ENCODE measurements around the gene HPGDS.
"Not testable (repeated sequence)": the region's sequence is repeated elsewhere in the genome, so short reads cannot be mapped to it uniquely, and the experiment has no call there.

HPGDS gene

DNA sequence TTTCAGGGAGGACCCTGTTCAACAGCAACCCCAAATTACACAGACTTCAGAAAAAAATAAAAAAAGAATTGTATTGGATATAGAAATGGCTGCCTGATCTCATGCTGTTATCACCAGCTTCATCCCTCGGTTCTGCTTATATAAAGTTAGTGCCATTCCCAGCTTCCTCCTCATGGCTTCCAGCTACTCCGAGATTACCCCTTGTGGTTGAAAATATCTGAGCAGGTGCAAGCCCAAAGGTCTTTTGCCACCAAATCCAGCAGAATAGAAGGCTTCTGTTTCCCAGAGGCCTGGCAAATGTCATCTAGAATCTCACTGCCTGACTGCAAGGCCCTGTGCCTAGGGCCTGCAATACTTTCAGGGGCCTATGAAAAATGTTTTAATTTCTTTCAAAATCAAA is 13.8 kb upstream of the HPGDS start:
- DNase-seq: no peak

DNA sequence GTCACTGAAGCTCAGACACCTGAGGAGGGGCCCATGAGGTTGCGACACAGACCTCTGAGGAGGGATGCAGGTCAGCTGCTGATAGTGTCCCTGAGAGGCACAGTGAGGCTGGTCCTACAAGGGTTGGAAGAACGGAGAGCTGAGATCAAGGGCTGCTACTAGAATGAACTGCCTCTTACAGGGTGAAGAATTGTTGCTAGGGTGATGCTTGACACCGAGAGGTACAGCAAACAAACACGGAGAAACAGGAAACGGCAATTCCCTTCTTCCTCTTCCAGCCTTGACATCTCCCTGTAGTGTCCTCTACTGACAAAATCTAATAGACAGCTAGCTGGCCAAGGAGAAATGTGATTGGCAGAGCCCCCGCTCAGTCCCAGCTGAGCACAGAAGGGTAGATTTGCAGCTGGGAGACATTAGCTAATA is 11.8 kb upstream of the HPGDS start:
- DNase-seq: no peak

DNA sequence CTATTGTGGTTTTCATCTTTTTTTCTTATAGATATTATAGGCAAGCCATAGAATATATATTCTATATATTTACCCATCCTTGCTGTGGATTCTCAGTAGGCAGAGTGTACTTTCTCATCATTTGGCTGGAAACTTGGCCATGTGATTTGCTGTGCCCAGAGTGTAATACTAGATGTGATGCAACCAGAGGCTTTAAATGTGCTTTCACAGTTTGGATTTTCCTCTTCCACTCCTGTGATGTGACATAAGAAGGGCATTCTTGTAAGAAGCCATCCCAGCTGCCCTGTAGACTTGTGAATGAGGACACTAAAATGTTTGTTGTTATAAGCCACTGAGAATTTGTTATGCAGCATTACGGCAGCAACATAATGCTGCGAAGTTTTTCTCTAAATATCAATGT is 10.4 kb upstream of the HPGDS start:
- no peak for DNase-seq

DNA sequence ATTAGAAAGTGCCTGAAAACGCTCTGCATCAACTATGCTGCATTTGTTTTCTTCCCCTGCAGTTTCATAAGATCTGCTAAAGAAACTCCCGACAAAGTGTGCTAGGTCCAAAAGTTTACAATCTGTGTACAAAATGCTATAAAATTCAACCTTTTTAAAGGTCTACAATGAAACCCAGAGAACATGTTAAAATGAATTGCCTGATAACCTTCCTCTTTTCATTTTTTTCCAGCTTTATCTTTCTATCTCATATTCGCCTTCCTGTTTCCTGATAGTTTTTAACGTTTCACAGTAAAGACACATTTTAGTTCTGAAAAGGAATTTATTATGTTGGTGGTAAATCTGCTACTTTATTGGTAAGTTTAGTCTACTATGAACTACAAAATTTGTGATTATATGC is 9.5 kb upstream of the HPGDS start:
- no peak for DNase-seq

DNA sequence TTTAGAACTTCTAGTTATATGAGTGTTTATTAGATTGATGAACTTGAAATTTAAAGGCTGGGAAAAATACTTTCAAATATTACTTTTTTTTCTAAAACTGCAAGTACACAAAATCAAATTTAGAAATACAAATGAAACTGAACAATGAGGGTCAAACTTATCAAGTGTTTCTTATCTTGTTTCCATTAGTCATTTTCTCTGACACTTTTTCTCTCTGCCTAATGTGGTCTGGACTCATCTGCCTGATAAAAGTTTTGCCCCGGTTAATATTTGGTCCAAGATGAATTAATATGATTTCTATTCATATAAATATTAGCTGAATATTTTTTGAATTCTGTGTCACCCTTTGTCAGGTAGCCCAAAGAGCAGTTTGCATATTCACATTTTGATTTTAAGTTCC is 8.7 kb upstream of the HPGDS start:
- DNase-seq: no peak

DNA sequence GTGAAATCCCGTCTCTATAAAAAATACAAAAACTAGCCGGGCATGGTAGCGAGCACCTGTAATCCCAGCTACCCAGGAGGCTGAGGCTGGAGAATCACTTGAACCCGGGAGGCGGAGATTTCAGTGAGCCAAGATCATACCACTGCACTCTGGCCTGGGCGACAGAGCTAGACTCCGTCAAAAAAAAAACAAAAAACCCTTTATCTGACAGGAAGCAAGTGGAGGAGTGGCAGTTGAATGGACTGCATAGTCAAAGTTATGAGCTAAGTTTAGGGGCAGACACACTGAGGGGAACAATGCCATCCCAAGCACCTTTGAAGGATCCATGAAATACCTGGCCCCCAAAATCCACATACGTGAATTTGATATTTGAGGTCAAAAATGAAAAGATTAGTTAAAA is 7.5 kb upstream of the HPGDS start:
- no peak for DNase-seq

DNA sequence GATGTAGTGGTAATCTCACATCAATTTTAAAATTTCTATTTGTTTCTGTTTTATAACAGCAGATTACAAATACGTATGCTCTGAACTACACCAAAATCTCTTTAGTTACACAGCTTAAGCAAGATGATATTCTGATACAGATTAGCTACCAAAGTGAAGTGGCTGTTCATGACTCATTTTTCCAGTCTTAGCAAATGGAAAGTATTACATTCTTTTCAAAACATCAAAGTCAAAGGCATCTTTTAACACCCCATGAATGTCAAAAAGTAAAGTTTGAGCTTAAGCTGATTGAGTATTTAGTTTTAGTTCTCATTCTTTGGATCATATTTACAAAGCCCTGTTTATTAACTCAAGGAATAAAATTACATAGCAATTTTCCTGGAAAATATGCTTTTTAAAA is 6.6 kb upstream of the HPGDS start:
- DNase-seq: no peak

DNA sequence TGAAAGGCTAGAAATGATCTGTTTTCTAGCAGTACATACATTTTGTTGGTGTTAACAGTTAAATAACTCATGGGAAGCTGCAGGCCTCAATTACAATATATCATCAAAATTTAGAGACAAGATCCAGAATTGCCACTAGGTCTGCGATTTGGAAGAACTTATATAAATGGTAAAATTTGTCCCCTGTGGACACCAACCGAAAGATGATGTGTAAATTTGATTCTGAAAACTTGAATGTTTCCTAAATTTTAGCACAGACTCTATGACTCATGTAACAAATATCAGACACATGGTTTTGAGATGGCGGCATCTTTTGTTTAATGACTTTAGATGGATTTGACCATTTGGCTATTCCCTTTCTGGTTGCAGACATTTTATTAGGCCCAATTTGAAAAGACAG is 6.0 kb upstream of the HPGDS start:
- no peak for DNase-seq

DNA sequence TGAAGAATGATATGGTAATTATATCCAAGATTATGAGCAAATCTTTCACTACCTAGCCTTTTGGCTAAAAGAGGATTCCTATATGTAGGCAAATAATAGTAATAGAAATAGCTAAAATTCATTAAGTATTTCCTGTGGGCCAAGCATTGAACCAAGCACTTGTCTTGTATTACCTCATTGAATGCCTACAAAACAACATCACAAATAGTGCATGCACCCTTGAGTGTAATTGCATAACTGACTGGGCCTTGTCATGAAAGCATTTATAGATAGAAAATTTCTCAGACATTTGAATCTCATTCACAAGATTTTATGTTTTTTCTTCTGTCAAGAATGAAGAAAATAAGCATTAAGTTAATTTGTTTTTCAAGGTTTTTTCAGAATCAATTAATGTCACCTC is 3.9 kb upstream of the HPGDS start:
- no peak for DNase-seq

DNA sequence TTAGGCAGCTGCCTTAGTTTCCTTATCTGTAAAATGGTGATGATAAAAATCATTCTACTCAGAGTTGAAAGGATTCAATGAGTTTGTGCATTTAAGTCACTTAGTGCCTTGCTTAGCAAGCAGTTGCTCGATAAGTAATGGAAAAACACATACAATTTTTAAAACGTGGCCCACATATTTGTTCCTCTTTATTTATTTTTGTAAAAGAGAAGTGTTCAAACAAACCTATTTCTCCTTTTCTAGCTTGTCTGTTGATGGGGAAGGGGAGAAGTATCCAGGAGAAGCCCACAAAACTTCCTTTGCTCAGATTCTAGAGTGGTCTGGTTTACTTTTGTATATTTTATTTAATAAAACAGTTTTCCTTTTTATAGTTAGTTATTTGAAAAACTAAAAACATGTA is 3.3 kb upstream of the HPGDS start:
- DNase-seq: no peak

DNA sequence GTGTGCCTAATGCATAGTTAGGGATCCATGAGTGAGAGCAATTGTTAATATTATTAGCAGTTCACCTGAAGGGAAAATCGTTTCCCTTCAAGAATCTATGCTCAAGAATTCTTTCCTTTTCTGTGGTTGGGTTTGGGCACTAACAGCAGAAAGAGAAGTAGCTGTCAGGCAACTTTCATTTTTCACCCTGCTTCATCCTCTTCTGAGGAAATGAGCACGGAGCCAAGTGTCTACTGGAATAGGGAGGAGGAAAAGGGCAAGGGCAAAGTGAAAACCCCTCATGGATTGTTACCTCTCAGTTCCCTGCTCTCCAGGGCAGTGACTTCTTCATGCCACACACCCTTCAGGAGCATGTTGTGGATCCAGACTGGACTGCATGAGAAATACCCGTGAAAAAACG is 2.6 kb upstream of the HPGDS start:
- DNase-seq: no peak

DNA sequence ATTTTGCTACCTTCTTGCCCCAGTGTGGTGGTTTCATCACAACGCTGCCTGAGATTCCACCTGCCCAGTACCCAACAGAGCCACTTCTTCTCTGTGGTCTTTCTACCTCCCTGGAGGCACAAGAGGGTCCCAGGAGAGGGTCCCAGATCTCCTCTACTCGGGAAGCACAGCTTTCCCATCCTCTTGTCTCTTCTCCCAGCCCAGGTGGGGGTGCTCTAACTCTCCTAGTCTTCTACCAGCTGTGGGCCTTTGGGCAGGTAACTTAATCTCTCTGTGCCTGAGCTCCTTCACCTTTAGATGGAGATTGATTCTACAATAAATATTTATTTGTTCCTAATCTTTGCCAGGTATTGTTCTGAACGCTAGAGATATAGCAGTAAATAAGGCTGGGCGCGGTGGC is 1.8 kb upstream of the HPGDS start:
- no peak for DNase-seq

DNA sequence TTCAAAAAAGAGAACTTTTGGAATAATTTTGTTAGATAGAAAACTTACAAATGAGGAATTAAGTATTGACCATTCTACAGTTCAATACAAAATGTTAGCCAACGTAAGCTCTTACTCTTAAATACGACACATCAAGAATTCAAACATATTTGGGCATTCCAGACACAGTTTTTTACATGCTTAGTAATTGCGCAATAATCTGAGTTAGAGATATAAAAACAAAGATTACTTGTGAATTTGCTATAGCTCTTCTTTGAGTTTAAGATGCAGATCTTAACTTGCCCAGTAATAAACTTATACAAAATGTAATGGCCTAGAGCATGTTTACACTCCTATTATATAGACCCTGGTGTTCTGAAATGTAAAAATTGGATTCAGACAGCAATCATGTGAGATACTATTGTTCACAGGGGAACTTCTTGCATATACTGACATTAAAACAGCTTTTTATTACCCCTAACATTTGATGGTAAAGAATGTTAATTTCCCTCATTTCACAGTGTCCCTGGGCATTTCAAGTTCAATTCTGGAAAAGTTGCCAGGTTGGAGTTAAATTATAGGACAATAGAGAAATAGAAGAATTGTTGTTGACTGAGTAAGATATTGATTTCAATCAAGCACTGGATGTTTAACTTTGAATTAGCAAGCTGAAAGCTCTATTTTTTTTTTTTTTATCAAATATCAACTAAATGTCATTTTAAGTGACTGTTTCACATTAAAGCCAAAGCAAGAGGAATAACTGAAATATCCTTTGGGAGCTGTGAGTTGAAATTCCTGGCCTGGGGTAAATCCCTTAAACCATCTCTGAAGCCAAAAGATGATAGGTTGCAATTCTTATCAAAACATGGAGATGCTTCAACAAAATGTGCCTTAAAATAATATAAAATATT is 910 bp downstream of the HPGDS start:
- no peak for DNase-seq

DNA sequence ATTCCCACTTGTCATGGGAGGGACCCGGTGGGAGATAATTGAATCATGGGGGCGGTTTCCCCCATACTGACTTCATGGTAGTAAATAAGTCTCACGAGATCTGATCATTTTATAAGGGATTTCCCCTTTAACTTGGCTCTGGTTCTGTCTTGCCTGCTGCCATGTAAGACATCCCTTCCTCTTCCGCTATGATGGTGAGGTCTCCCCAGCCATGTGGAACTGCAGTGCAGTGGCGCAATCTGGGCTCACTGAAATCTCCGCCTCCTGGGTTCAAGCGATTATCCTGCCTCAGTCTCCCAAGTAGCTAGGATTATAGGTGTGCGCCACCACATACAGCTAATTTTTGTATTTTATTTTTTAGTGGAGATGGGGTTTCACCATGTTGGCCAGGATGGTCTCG is 2.9 kb downstream of the HPGDS start:
- DNase-seq: peak; percentile 20

DNA sequence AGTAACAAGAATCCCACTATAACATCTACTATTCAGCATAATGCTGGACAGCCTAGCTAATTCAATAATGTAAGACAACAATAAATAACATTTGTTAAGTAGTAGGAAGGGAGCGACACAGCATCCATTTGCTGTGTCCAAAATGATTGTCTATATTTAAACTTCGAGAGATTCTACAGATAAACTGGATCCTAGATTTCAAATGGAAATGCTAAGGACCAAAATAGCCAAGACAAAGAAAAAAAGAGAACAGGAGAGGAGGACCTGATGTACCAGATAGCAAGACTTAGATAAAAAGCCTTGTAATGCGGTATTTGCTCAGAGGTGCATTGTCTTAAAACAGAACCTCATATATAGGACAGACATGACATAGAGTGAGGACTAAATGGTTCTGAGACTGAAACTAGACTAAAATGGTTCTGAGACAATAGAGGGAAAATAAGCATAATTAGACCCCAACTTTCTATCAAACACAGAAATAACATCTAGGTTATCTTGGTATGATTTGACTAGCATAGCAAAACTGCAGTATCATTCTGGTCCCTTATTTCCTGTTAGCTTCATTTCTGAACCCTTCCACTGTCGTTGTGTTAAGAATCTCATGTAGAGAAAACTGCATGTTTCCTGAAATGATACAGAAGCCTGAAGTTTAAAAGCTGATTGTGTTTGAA is 3.8 kb downstream of the HPGDS start:
- DNase-seq: no peak

DNA sequence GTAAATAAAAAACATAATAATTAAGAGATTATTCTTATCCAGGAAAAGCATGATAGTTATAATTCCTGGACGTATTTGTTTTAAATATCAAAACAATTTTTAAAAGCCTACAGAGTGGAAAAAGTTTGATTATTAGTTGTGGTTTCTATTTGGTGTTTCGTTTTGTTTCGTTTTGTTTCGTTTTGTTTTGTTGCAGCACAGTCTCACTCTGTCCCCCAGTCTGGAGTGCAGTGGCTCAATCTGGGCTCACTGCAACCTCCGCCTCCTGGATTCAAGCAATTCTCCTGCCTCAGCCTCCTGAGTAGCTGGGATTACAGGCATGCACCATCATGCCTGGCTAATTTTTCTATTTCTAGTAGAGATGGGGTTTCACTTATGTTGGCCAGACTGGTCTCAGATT is 5.8 kb downstream of the HPGDS start:
- DNase-seq: not testable (repeated sequence)

DNA sequence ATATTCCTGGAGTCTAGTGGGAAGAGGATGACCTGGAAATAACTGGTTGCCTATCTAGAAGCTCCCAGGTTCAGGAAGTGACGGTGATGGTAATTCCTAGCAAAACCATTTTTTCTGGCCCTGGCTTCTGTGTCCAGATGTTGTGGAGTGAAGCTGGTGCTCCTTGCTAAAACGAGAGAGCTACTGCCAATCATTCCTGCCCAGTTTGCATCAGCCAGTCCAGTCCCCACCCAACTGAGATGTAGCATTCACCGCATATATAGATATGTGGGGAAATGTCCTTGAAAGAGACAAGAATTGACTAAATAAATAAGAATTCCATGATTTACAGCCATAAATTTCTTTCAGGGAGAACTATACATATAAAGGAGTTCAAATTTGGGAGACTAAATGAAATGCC is 6.3 kb downstream of the HPGDS start:
- DNase-seq: no peak

DNA sequence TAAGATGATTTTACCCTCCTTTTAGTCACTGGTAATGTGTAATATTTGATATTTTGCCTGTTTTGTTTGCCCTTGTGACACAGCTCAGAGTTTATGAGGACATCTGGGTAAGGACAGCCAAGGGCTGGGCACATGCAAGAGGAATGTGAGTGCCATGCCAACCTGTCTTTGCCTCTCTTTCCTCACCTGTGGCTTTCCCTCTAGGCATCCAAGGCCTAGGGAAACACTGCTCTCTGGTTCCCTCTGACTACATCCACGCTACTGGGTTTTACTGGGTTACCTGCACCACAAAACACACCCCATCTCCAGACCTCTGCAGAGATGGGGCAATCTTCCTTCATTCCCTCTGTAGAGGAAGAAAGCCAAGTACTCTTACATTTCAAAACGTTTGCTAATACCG is 7.7 kb downstream of the HPGDS start:
- DNase-seq: no peak

DNA sequence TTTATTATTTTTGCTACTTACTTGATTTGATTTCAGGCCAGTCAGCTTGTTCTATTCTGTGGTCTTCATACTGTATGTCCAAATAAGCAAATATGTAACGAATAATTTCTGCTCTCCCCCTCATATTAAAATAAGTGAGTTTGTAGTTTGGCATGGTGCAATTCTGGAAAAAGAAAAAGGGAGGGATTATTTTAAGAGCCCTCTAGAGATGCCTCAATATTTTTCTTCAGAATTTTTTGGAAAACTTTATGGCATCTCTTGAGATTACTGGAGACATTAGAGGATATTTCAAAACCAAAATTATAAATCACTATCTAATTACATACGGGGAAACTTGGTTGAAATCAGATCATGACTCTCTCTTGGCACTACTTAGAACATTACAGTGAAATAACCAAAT is 8.2 kb downstream of the HPGDS start:
- DNase-seq: no peak

DNA sequence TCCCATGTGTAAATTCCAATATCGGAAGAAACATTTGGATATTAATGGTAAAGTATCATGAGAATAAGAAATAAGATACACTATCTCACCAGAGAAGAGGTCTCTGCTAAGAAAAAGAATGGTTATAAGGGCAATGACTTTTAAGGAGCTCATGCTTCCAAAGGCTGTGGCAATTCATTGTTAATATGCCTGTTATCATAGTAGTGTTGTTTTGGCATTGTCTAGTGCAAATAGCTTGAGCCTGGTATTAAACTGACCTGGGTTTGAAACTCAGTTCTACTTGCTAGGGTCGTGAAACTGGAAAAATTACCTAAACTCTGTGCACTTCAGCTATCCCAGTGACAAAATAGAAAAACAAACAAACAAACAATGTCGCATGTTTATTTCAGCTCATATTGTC is 8.8 kb downstream of the HPGDS start:
- DNase-seq: no peak

DNA sequence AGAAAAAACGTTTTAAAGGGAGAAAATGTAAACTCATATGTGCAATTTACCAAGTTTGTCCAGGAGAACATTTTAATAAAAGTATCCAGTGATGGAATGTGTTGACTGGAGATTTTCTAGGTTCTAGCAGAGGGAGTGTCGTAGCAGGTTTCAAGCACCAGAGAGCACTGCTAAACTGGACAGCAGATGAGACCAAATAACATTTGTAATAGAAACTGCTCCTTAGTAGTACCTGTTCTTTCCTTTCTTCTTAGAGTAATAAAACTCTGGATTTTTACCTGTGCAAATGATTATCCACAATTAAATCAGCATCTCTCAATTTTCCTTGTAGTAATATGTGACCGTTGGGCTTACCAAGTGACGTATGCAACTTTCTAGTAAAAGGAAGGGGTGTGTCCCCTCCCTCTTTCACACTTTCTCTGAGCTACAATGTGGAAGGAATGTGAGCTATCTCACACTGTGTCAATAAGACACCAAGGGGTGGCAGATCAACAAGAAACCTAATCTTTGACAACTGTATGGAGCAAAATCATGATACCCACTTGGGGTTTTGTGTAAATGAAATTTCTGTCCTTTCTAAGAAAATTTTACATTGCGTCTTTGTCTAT is 9.5 kb downstream of the HPGDS start:
- DNase-seq: no peak

DNA sequence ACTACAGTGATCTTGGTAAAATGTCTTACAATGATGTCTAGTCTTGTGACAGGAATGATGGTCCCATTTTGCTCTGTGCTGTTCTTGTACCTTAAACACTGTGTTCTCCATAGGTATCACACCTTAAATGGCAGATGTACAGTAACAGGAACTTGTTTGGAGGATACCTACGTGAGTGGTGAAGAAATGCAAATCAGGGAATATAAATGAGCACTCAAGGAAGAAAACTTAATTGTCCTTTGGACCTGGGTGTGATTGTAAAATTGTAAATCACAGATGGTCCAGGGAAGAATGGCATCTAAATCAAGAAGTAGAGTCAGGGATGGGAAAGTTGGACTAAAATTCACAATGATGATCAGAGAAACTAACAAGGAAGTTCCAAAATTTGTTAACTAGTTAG is 12.7 kb downstream of the HPGDS start:
- DNase-seq: no peak

DNA sequence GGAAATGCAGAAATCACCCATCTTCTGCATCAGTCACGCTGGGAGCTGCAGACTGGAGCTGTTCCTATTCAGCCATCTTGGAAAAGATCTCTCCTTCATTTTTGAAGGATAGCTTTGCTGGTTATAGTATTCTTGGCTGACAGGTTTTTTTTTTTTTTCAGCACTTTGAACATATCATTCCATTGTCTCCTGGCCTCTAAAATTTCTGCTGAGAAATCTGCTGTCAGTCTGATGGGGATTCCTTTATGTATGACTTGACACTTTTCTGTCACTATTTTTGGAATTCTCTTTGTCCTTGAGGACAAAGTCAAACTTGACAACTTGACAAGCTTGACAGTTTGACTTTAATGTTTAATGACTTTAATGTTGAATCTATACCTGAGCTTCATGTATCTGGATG is 16.8 kb downstream of the HPGDS start:
- no peak for DNase-seq

DNA sequence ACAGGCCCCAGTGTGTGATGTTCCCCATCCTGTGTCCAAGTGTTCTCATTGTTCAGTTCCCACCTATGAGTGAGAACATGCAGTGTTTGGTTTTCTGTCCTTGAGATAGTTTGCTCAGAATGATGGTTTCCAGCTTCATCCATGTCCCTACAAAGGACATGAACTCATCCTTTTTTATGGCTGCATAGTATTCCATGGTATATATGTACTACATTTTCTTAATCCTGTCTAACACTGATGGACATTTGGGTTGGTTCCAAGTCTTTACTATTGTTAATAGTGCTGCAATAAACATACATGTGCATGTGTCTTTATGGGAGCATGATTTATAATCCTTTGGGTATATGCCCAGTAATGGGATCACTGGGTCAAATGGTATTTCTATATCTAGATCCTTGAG is 22.7 kb downstream of the HPGDS start:
- DNase-seq: not testable (repeated sequence)

Data from CD4-positive, alpha-beta T cell treated with Interleukin-12 subunit alpha and Interleukin-12 subunit beta, for 1 hour (primary cell).